Naive thymus-derived CD8-positive, alpha-beta T cell (primary cell): ENCODE results near the gene PYDC1. TPM values are rescaled to one million over a fixed set of nuclear protein-coding genes. Genes with fewer than 3 reads are reported as not detected.
"Not testable (repeated sequence)": the region's sequence is repeated elsewhere in the genome, so short reads cannot be mapped to it uniquely, and the experiment has no call there.

Experiments
- ATAC-seq, 2 donors: fragments of 150-1000 bp; cut with Tn5 transposase in 1 of 2; sonication (Bioruptor Pico), chemical (Tn5 transposase) in 1 of 2; 1 replicate in 1 of 2; 2 replicates in 1 of 2; pipeline ENCODE4 v1.10.0; 2021; ENCODE audit warnings: mild to moderate bottlenecking in 2 of 2, moderate library complexity in 2 of 2
- POLR2A ChIA-PET: fragments of 350-600 bp; sonication (Branson Sonifier 250); formaldehyde crosslinking; loops from one replicate; lab custom pipeline; 2021; ENCODE audit warnings: antibody characterized with exemption; lab: Charles Lee
- DNase-seq, 10 donors: peaks; one replicate each; pipeline versions ENCODE4 v3.0.0 to v3.0.0-alpha.2; 2020 to 2022
- H3K27ac Mint-ChIP-seq, 10 donors: one replicate each; pipeline ENCODE4 v1.8.0; 2020 to 2022; ENCODE audit warnings: mild to moderate bottlenecking in 10 of 10, mixed read lengths in 10 of 10, moderate library complexity in 4 of 10, inconsistent platforms in 1 of 10
- H3K27me3 Mint-ChIP-seq, 5 donors: one replicate each; pipeline ENCODE4 v1.8.0; 2021 to 2022; ENCODE audit warnings: mixed read lengths in 5 of 5
- H3K36me3 Mint-ChIP-seq, 3 donors: one replicate each; pipeline ENCODE4 v1.8.0; 2020 to 2022; ENCODE audit warnings: mixed read lengths in 3 of 3, mild to moderate bottlenecking in 2 of 3, inconsistent platforms in 1 of 3
- H3K4me1 Mint-ChIP-seq, 4 donors: one replicate each; pipeline ENCODE4 v1.8.0; 2021 to 2022; ENCODE audit warnings: mixed read lengths in 4 of 4
- H3K4me3 Mint-ChIP-seq, 10 donors: one replicate each; pipeline ENCODE4 v1.8.0; 2020 to 2022; ENCODE audit warnings: mild to moderate bottlenecking in 10 of 10, mixed read lengths in 10 of 10, moderate library complexity in 6 of 10, inconsistent platforms in 1 of 10
- H3K9me3 Mint-ChIP-seq, 9 donors: one replicate each; pipeline ENCODE4 v1.8.0; 2020 to 2022; ENCODE audit warnings: mixed read lengths in 9 of 9, mild to moderate bottlenecking in 3 of 9, inconsistent platforms in 1 of 9, moderate library complexity in 1 of 9
- polyA plus RNA-seq, 3 donors: library from polyadenylated mRNA; unstranded; fragments of 300-500 nt; fragmentation: Illumina TruSeq; gene quantifications; one replicate each; pipeline ENCODE4 v1.2.3, GENCODE V29; 2021
- total RNA-seq, 8 experiments: library from RNA in 2 of 8; stranded (reverse) in 2 of 8; gene quantifications; one replicate each; pipeline ENCODE4 v1.2.3 and lab custom pipeline; 2021 to 2026

Gene PYDC1
- total and polyA plus RNA-seq, 5 experiments from 2014 or later, result not detected

- ATAC-seq, H3K9me3 Mint-ChIP-seq, H3K27ac Mint-ChIP-seq, DNase-seq, H3K4me3 Mint-ChIP-seq, H3K36me3 Mint-ChIP-seq, H3K27me3 Mint-ChIP-seq, POLR2A ChIA-PET: not testable (repeated sequence)
- peaks cover 0 to 11% (median 0%) of the 10 kb centered on the region in 4 donors for H3K4me1 Mint-ChIP-seq
Measured at GRCh38 chr16:31245598-31245997, 28.7 kb upstream of the PYDC1 start.

GRCh38 chr16:31243734-31244670, 27.1 kb upstream of the PYDC1 start:
- no peaks in the 10 kb centered on the region for H3K36me3 Mint-ChIP-seq
- no peak overlapping the region for H3K4me3 Mint-ChIP-seq
- ATAC-seq, result no peak

GRCh38 chr16:31242206-31242605, 25.3 kb upstream of the PYDC1 start:
- Mint-ChIP-seq H3K27ac (peak overlapping the region in 1 of 10 donors; percentile 15), H3K9me3 (no peaks in the 10 kb centered on the region), H3K4me1 (peaks cover 0 to 11% (median 0%) of the 10 kb centered on the region in 4 donors), H3K4me3 (peak overlapping the region in 1 of 10 donors; percentile 19), H3K36me3 (no peaks in the 10 kb centered on the region), H3K27me3 (no peaks in the 10 kb centered on the region)
- POLR2A ChIA-PET, result no interaction called here
- ATAC-seq (no peak), DNase-seq (no peak)

More at GRCh38 chr16:31243734-31244670, 27.1 kb upstream of the PYDC1 start:
- DNase-seq, result peak in 1 of 10 donors; percentile 15
- no peaks in the 10 kb centered on the region for H3K27me3 Mint-ChIP-seq
- no peak overlapping the region for H3K27ac Mint-ChIP-seq
- POLR2A ChIA-PET, result no interaction called here
- peaks cover 0 to 11% (median 0%) of the 10 kb centered on the region in 4 donors for H3K4me1 Mint-ChIP-seq
- H3K9me3 Mint-ChIP-seq, result no peaks in the 10 kb centered on the region

GRCh38 chr16:31238041-31238440, 21.1 kb upstream of the PYDC1 start:
- DNase-seq (no peak), ATAC-seq (no peak)
- POLR2A ChIA-PET, result interaction anchor here (1.0 kb wide), 1 partner anchor 10 kb away, joined by 3 read pairs; no protein-coding TSS in a partner anchor
- H3K27ac Mint-ChIP-seq, result no peak overlapping the region
- peaks cover 0 to 3% (median under 1%) of the 10 kb centered on the region in 4 donors for H3K4me1 Mint-ChIP-seq
- peaks cover 0 to 4% (median 0%) of the 10 kb centered on the region in 9 donors for H3K9me3 Mint-ChIP-seq
- peaks cover 0 to 5% (median 0%) of the 10 kb centered on the region in 3 donors for H3K36me3 Mint-ChIP-seq
- H3K27me3 Mint-ChIP-seq, result no peaks in the 10 kb centered on the region
- no peak overlapping the region for H3K4me3 Mint-ChIP-seq

- no peak for ATAC-seq
- Mint-ChIP-seq H3K27ac (no peak overlapping the region), H3K4me3 (no peak overlapping the region), H3K27me3 (peaks cover 0 to 2% (median 0%) of the 10 kb centered on the region in 5 donors), H3K36me3 (peaks cover 0 to 5% (median 0%) of the 10 kb centered on the region in 3 donors), H3K4me1 (no peaks in the 10 kb centered on the region), H3K9me3 (peaks cover 0 to 4% (median 0%) of the 10 kb centered on the region in 9 donors)
- POLR2A ChIA-PET, result no interaction called here
- DNase-seq, result no peak
Measured at GRCh38 chr16:31229501-31229900, 12.6 kb upstream of the PYDC1 start.

GRCh38 chr16:31228206-31228605, 11.3 kb upstream of the PYDC1 start:
- Mint-ChIP-seq H3K4me1 (no peaks in the 10 kb centered on the region), H3K4me3 (no peak overlapping the region), H3K36me3 (no peaks in the 10 kb centered on the region), H3K9me3 (no peaks in the 10 kb centered on the region), H3K27me3 (peaks cover 0 to 2% (median 0%) of the 10 kb centered on the region in 5 donors), H3K27ac (no peak overlapping the region)
- DNase-seq (no peak), ATAC-seq (no peak)
- POLR2A ChIA-PET, result no interaction called here

- Mint-ChIP-seq H3K4me1 (peaks cover 0 to 6% (median 0%) of the 10 kb centered on the region in 4 donors), H3K9me3 (no peaks in the 10 kb centered on the region), H3K27me3 (peaks cover 2 to 16% (median 11%) of the 10 kb centered on the region in 5 donors), H3K36me3 (no peaks in the 10 kb centered on the region), H3K27ac (peak overlapping the region in 1 of 10 donors; percentile 37), H3K4me3 (no peak overlapping the region)
- DNase-seq (no peak), ATAC-seq (no peak)
- POLR2A ChIA-PET, result no interaction called here
Measured at GRCh38 chr16:31225193-31225592, 8.3 kb upstream of the PYDC1 start.

GRCh38 chr16:31224092-31224955, 7.4 kb upstream of the PYDC1 start:
- H3K27ac Mint-ChIP-seq, result no peak overlapping the region
- no peak overlapping the region for H3K4me3 Mint-ChIP-seq
- DNase-seq, result no peak
- peaks cover 2 to 18% (median 11%) of the 10 kb centered on the region in 5 donors for H3K27me3 Mint-ChIP-seq
- no peaks in the 10 kb centered on the region for H3K9me3 Mint-ChIP-seq
- POLR2A ChIA-PET, result no interaction called here
- H3K36me3 Mint-ChIP-seq, result no peaks in the 10 kb centered on the region
- H3K4me1 Mint-ChIP-seq, result peaks cover 0 to 6% (median 0%) of the 10 kb centered on the region in 4 donors
- no peak for ATAC-seq

GRCh38 chr16:31223044-31223443, 6.1 kb upstream of the PYDC1 start:
- H3K27me3 Mint-ChIP-seq, result peaks cover 3 to 31% (median 21%) of the 10 kb centered on the region in 5 donors
- H3K9me3 Mint-ChIP-seq, result no peaks in the 10 kb centered on the region
- DNase-seq, result no peak
- POLR2A ChIA-PET, result no interaction called here
- H3K4me3 Mint-ChIP-seq, result no peak overlapping the region
- H3K36me3 Mint-ChIP-seq, result no peaks in the 10 kb centered on the region
- no peak for ATAC-seq
- no peak overlapping the region for H3K27ac Mint-ChIP-seq
- peaks cover 0 to 6% (median 0%) of the 10 kb centered on the region in 4 donors for H3K4me1 Mint-ChIP-seq

- POLR2A ChIA-PET, result interaction anchor here (0.7 kb wide), 1 partner anchor 41 kb away, joined by 4 read pairs; no protein-coding TSS in a partner anchor
- no peaks in the 10 kb centered on the region for H3K9me3 Mint-ChIP-seq
- peaks cover 5 to 42% (median 21%) of the 10 kb centered on the region in 5 donors for H3K27me3 Mint-ChIP-seq
- ATAC-seq (no peak), DNase-seq (no peak)
- peaks cover 5 to 9% (median 7%) of the 10 kb centered on the region in 4 donors for H3K4me1 Mint-ChIP-seq
- no peaks in the 10 kb centered on the region for H3K36me3 Mint-ChIP-seq
- H3K27ac Mint-ChIP-seq, result no peak overlapping the region
- H3K4me3 Mint-ChIP-seq, result no peak overlapping the region
Measured at GRCh38 chr16:31221357-31222160, 4.6 kb upstream of the PYDC1 start.

GRCh38 chr16:31219154-31219741, 2.3 kb upstream of the PYDC1 start:
- Mint-ChIP-seq H3K27ac (no peak overlapping the region), H3K9me3 (no peaks in the 10 kb centered on the region), H3K27me3 (peaks cover 8 to 56% (median 27%) of the 10 kb centered on the region in 5 donors), H3K4me1 (peaks cover 14 to 23% (median 20%) of the 10 kb centered on the region in 4 donors), H3K4me3 (no peak overlapping the region), H3K36me3 (no peaks in the 10 kb centered on the region)
- DNase-seq, result no peak
- no peak for ATAC-seq
- POLR2A ChIA-PET, result no interaction called here
